IPS DF 4.7 (cell line): Measurements from ENCODE around the gene BRSK2.
"Not testable (repeated sequence)": the region's sequence is repeated elsewhere in the genome, so short reads cannot be mapped to it uniquely, and the experiment has no call there.

Experiments used
- DNase-seq: peaks from one replicate; pipeline ENCODE4 v3.0.0-alpha.2; 2013; ENCODE audit warnings: low spot score; ENCODE audit errors: extremely low read depth

The BRSK2 gene

GRCh38 chr11:1354125-1354938 is 35.4 kb upstream of the BRSK2 start:
- no peak for DNase-seq

- DNase-seq: no peak
These were observed 33.7 kb upstream of the BRSK2 start for GRCh38 chr11:1356007-1356435.

DNA sequence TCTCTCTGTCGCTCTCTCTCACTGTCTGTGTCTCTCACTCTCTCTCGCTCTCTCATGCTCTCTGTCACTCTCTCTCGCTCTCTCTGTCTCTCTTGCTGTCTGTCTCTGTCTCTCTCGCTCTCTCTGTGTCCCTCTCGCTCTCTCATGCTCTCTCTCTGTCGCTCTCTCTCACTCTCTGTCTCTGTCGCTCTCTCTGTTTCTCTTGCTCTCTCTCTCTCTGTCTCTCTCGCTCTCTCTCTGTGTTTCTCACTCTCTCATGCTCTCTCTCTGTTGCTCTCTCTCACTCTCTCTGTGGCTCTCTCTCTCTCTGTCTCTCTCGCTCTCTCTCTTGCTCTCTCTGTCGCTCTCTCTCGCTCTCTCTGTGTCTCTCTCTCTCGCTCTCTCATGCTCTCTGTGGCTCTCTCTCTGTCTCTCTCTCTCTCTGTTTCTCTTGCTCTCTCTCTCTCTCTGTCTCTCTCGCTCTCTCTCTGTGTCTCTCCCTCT is 33.2 kb upstream of the BRSK2 start:
- DNase-seq: no peak

GRCh38 chr11:1358286-1358685 is 31.4 kb upstream of the BRSK2 start:
- DNase-seq: no peak

GRCh38 chr11:1358931-1359330 is 30.8 kb upstream of the BRSK2 start:
- not testable (repeated sequence) for DNase-seq

DNA sequence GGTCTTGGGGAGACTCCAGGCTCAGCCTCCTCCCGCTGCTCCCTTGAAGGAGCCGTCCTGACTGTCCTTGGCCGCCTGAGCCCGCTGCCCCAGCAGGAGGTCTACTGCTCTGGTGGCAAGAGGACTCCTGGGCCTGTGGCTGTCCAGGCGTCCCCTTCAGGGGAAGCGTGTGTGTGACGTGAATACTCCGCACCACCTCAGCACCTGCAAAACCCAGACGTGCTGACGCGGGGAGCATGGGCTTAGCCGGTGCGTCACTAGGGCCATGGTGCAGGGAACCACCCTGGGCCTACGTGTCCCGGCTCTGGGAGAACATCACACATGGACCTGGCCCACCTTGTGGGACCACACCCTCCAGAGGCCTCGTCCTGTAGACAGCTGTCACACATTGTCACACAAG is 30.2 kb upstream of the BRSK2 start:
- no peak for DNase-seq

GRCh38 chr11:1360181-1360834 is 29.4 kb upstream of the BRSK2 start:
- no peak for DNase-seq

GRCh38 chr11:1360835-1361357 is 28.8 kb upstream of the BRSK2 start:
- DNase-seq: no peak

- DNase-seq: no peak
These were observed 27.9 kb upstream of the BRSK2 start for GRCh38 chr11:1361882-1362281.

DNA sequence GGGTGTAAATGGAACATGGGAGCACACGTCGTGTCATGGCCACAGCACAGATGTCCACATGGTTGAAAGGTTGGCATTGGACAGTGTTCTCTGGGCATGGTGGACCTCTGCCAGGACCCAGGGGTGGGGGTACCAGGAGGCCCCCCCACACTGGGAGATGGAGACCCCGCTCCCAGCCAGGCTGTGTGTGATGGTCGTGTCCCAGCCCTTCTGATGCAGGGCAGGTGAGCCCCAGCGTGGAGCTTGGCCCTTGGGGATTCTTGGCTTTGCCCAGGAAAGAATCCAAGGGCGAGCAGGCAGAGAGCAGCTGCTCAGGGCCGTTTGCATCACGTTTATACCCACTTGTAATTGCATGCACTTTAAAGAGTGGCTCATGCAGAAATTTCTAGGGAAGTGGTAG is 22.0 kb upstream of the BRSK2 start:
- no peak for DNase-seq

- no peak for DNase-seq
These were observed 21.5 kb upstream of the BRSK2 start for GRCh38 chr11:1368216-1368615.

- no peak for DNase-seq
These were observed 20.8 kb upstream of the BRSK2 start for GRCh38 chr11:1368966-1369365.

- DNase-seq: no peak
These were observed 20.2 kb upstream of the BRSK2 start for GRCh38 chr11:1369371-1370005.

DNA sequence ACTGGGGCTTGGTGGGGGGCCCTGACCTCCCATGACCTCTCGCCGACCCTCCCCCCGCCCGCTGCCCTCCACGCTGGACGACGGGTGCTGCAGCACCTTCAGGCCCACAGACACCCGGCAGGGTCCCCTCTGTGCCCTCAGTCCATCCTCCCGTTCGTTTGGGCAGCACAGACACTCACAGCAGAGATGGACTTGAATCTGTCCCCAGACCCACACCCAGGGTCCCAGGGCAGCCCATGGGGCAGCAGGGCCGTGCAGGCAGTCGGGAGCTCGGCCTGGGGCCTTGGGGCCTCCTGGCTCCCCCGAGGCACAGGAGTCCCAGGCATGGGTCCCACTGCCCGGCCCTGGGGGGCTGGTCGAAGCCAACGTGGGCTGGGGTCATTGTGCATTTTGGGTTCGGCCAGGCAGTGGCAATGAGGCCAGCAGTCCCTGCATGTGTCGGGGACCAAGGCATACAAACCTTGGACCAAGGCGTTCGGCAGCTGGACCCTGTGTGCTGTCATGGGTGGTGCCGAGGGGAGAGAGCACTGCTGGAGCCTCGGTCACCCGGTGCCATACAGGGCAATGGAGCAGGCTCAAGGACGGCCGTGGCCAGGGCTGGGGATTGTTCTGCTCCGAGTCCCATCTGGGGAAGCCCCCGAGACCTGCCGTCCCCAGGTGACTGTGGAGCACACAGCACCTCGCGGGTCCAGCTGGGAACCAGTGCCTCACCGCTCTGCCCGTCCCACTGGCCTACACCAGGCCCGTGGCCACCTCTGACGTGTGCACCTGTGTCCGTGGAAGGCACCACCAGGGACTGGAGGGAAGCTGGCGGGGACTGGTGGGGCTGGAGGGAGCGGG is 19.3 kb upstream of the BRSK2 start:
- DNase-seq: no peak

GRCh38 chr11:1371026-1371325 is 18.8 kb upstream of the BRSK2 start:
- no peak for DNase-seq

- DNase-seq: no peak
These were observed 18.4 kb upstream of the BRSK2 start for GRCh38 chr11:1371377-1371776.

GRCh38 chr11:1371836-1372465 is 17.8 kb upstream of the BRSK2 start:
- no peak for DNase-seq

DNA sequence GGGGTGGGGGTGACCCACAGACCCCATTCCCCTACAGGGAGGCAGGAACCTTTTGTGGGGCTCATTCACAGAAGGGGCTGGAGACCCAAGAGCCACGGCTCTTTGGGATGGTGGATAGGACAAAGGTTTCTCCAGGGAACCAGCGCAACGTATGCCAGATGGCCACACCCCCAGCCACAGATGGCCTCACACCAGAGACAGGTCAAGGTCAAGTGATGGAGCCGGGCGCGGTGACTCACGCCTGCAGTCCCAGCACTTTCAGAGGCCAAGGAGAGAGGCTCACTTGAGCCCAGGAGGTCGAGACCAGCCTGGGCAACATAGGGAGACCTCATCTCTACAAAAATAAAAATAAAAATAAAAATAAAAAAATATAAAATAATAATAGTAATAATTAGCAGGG is 17.1 kb upstream of the BRSK2 start:
- no peak for DNase-seq

DNA sequence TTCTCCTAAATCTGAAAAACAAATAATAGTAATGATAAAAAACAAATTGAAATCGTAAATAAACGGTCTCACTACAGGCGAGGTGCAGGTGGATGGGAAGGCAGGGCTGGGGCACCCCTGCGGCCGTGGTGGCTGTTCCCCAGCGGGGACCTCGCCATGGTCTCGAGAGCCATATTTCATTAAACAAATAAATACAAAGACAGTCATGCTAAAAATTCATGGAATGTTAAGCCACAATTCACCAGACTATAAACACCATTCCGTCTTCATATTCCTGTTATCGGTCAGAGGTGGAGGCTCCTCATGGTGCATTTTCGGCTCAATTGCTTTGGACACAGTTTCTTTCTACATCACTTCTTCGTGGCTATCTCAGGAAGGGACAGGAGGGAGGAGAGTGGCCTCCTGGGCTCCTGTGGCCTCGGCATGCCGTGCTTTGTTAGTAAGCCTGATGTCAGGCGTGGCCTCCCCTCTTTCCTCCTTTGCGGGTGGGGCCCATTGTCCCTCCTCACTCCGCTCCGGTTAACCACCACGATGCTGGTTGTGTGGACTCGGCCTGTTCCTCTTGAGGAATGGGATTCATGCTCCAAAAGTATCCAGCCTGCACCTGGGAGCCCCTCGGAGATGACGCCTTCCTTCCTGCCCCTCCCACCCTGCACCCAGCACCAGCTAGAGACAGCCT is 16.1 kb upstream of the BRSK2 start:
- DNase-seq: no peak
